Activated naive CD8-positive, alpha-beta T cell (primary cell): ENCODE measurements around the gene RASIP1.

Source experiments
- H3K27ac Mint-ChIP-seq: one replicate; pipeline ENCODE4 v1.8.0; 2021; ENCODE audit warnings: mixed read lengths
- H3K27me3 Mint-ChIP-seq: one replicate; pipeline ENCODE4 v1.8.0; 2021; ENCODE audit warnings: mixed read lengths
- H3K36me3 Mint-ChIP-seq: one replicate; pipeline ENCODE4 v1.8.0; 2021; ENCODE audit warnings: mixed read lengths
- H3K4me1 Mint-ChIP-seq: one replicate; pipeline ENCODE4 v1.8.0; 2021; ENCODE audit warnings: low read depth, mixed read lengths
- H3K4me3 Mint-ChIP-seq: one replicate; pipeline ENCODE4 v1.8.0; 2021; ENCODE audit warnings: mild to moderate bottlenecking, mixed read lengths
- H3K9me3 Mint-ChIP-seq: one replicate; pipeline ENCODE4 v1.8.0; 2021; ENCODE audit warnings: low read depth, mixed read lengths

RASIP1 gene

GRCh38 chr19:48746738-48747575 is 6.5 kb upstream of the RASIP1 start, which contains the start of gene IZUMO1:
Gene IZUMO1 (minus strand): TSS chr19:48746909. CDS start chr19:48745859, 1,050 bp downstream.
- Mint-ChIP-seq H3K27me3 (peaks cover 8% of the 10 kb centered on the region), H3K36me3 (no peaks in the 10 kb centered on the region), H3K9me3 (no peaks in the 10 kb centered on the region), H3K4me3 (no peak within 1 kb of the TSS), H3K27ac (no peak within 1 kb of the TSS), H3K4me1 (peaks cover 8% of the 10 kb centered on the region)

- Mint-ChIP-seq H3K27me3 (peaks cover 6% of the 10 kb centered on the region), H3K4me3 (no peak overlapping the region), H3K36me3 (no peaks in the 10 kb centered on the region), H3K4me1 (peaks cover 12% of the 10 kb centered on the region), H3K9me3 (no peaks in the 10 kb centered on the region), H3K27ac (no peak overlapping the region)
Measured at GRCh38 chr19:48746110-48746509, 5.7 kb upstream of the RASIP1 start.

- H3K27me3 Mint-ChIP-seq: peaks cover 5% of the 10 kb centered on the region
- H3K4me1 Mint-ChIP-seq: peaks cover 15% of the 10 kb centered on the region
- no peak overlapping the region for H3K27ac Mint-ChIP-seq
- no peaks in the 10 kb centered on the region for H3K36me3 Mint-ChIP-seq
- H3K9me3 Mint-ChIP-seq: no peaks in the 10 kb centered on the region
- H3K4me3 Mint-ChIP-seq: no peak overlapping the region
Measured at GRCh38 chr19:48745208-48745995, 5.0 kb upstream of the RASIP1 start.

- H3K4me1 Mint-ChIP-seq: peaks cover 20% of the 10 kb centered on the region
- peaks cover 5% of the 10 kb centered on the region for H3K27me3 Mint-ChIP-seq
- no peaks in the 10 kb centered on the region for H3K9me3 Mint-ChIP-seq
- no peak overlapping the region for H3K4me3 Mint-ChIP-seq
- no peak overlapping the region for H3K27ac Mint-ChIP-seq
- no peaks in the 10 kb centered on the region for H3K36me3 Mint-ChIP-seq
Measured at GRCh38 chr19:48742096-48742495, 1.7 kb upstream of the RASIP1 start.

GRCh38 chr19:48741129-48741999 is 954 bp upstream of the RASIP1 start:
- Mint-ChIP-seq H3K27ac (no peak overlapping the region), H3K4me1 (peaks cover 20% of the 10 kb centered on the region), H3K36me3 (no peaks in the 10 kb centered on the region), H3K4me3 (no peak overlapping the region), H3K9me3 (no peaks in the 10 kb centered on the region), H3K27me3 (peaks cover 5% of the 10 kb centered on the region)

GRCh38 chr19:48739404-48740163 is 826 bp downstream of the RASIP1 start:
- Mint-ChIP-seq H3K36me3 (no peaks in the 10 kb centered on the region), H3K27me3 (no peaks in the 10 kb centered on the region), H3K4me3 (peak overlapping the region; percentile 17), H3K4me1 (peaks cover 16% of the 10 kb centered on the region), H3K9me3 (no peaks in the 10 kb centered on the region), H3K27ac (no peak overlapping the region)

- no peaks in the 10 kb centered on the region for H3K36me3 Mint-ChIP-seq
- H3K27ac Mint-ChIP-seq: no peak overlapping the region
- peak overlapping the region; percentile 70 for H3K4me3 Mint-ChIP-seq
- H3K9me3 Mint-ChIP-seq: no peaks in the 10 kb centered on the region
- H3K27me3 Mint-ChIP-seq: no peaks in the 10 kb centered on the region
- peaks cover 16% of the 10 kb centered on the region for H3K4me1 Mint-ChIP-seq
Measured at GRCh38 chr19:48738557-48739403, 1.6 kb downstream of the RASIP1 start.

- Mint-ChIP-seq H3K27ac (no peak overlapping the region), H3K9me3 (no peaks in the 10 kb centered on the region)
Measured at GRCh38 chr19:48737360-48737998, 2.9 kb downstream of the RASIP1 start.

GRCh38 chr19:48735031-48735615 is 5.3 kb downstream of the RASIP1 start:
- H3K4me1 Mint-ChIP-seq: peaks cover 6% of the 10 kb centered on the region
- no peak overlapping the region for H3K27ac Mint-ChIP-seq
- H3K36me3 Mint-ChIP-seq: no peaks in the 10 kb centered on the region
- H3K9me3 Mint-ChIP-seq: no peaks in the 10 kb centered on the region
- no peak overlapping the region for H3K4me3 Mint-ChIP-seq
- no peaks in the 10 kb centered on the region for H3K27me3 Mint-ChIP-seq

More at GRCh38 chr19:48737360-48737998, 2.9 kb downstream of the RASIP1 start:
- H3K4me1 Mint-ChIP-seq: peaks cover 16% of the 10 kb centered on the region
- no peaks in the 10 kb centered on the region for H3K36me3 Mint-ChIP-seq
- no peaks in the 10 kb centered on the region for H3K27me3 Mint-ChIP-seq
- peak overlapping the region; percentile 32 for H3K4me3 Mint-ChIP-seq

GRCh38 chr19:48734625-48735024 is 5.8 kb downstream of the RASIP1 start:
- Mint-ChIP-seq H3K4me3 (no peak overlapping the region), H3K4me1 (peaks cover 3% of the 10 kb centered on the region), H3K27ac (no peak overlapping the region), H3K9me3 (no peaks in the 10 kb centered on the region), H3K27me3 (no peaks in the 10 kb centered on the region), H3K36me3 (no peaks in the 10 kb centered on the region)

GRCh38 chr19:48731452-48731851 is 9.0 kb downstream of the RASIP1 start:
- peaks cover 2% of the 10 kb centered on the region for H3K9me3 Mint-ChIP-seq
- H3K4me3 Mint-ChIP-seq: no peak overlapping the region
- H3K36me3 Mint-ChIP-seq: peaks cover 2% of the 10 kb centered on the region
- H3K27ac Mint-ChIP-seq: no peak overlapping the region
- no peaks in the 10 kb centered on the region for H3K27me3 Mint-ChIP-seq
- peaks cover 6% of the 10 kb centered on the region for H3K4me1 Mint-ChIP-seq

- H3K4me1 Mint-ChIP-seq: peaks cover 20% of the 10 kb centered on the region
- no peak overlapping the region for H3K4me3 Mint-ChIP-seq
- peaks cover 11% of the 10 kb centered on the region for H3K9me3 Mint-ChIP-seq
- H3K36me3 Mint-ChIP-seq: peaks cover 10% of the 10 kb centered on the region
- no peak overlapping the region for H3K27ac Mint-ChIP-seq
- H3K27me3 Mint-ChIP-seq: no peaks in the 10 kb centered on the region
Measured at GRCh38 chr19:48728911-48729664, 11.3 kb downstream of the RASIP1 start.
